GM21390 (cell line): ENCODE data around the gene KRTAP3-3.
"Not testable (repeated sequence)": the region's sequence is repeated elsewhere in the genome, so short reads cannot be mapped to it uniquely, and the experiment has no call there.

Experiments used
- ATAC-seq: cut with Tn5 transposase; IDR thresholded peaks from one replicate; pipeline ENCODE4 v1.9.1; 2021; ENCODE audit not compliant: unreplicated experiment

KRTAP3-3 gene

DNA sequence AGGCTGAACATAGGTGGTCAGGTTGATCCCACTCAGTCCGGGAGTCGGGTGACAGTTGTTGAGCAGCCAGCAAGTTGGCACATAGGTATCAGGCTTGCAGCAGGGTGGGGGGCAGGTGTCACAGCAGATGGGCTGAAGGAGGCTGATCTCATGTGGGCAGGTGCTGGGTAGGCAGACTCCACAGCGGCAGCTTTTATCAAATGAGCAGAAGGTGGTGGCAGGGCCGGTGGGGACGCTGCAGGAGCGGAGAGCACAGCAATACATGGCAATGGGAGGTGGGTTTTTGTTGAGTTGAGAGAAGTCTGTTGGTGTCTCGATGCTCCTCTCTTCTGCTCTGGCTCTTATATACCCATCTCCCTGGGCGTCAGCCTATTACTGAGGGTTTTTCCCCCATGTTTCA, 14.8 kb upstream of the KRTAP3-3 start, which contains the start of gene KRTAP3-1:
Gene KRTAP3-1, minus strand, starts transcription at position 318 of the 400 bp plus-strand sequence. Its CDS starts 54 bp downstream, at position 264.
- no peak for ATAC-seq

DNA sequence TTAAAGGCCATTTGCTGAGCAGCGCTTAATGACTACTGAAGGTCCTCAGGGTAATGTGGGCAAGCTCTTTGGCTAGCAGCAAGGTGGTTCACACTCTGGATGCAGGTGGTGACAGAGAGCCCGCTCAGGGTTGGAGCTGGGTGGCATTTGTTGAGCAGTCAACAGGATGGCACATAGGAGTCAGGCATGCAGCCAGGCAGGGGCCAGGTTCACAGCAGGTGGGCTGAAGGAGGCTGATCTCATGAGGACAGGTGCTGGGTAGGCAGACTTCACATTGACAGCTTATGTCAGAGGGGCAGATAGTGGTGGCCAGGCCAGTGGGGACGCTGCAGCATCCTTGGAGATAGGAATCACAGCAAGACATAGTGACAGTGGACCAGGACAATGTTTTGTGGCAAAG, 10.4 kb upstream of the KRTAP3-3 start:
- no peak for ATAC-seq

DNA sequence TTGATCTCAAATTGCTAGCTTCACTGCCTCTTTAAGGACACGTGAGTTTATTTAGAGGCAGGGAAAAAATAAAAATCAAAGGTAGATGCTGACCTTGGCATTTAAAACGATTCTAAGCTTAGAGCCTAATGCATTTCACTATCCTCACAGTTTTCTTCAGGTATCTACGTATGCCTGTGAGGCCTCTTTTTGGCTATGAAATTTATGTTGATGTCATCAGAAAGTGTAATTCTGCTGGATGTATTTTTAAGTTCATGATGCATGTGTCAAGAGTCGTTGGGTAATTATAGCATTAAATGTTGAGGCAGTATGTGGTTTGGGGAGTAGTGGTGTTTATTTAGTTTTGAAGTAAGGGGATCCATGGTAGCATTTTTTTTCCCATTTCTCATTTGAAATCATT, 10.0 kb upstream of the KRTAP3-3 start:
- no peak for ATAC-seq

- no peak for ATAC-seq
Observed at GRCh38 chr17:41002814-41003213, 8.8 kb upstream of the KRTAP3-3 start.

- ATAC-seq: no peak
Observed at GRCh38 chr17:41001795-41002194, 7.8 kb upstream of the KRTAP3-3 start.

DNA sequence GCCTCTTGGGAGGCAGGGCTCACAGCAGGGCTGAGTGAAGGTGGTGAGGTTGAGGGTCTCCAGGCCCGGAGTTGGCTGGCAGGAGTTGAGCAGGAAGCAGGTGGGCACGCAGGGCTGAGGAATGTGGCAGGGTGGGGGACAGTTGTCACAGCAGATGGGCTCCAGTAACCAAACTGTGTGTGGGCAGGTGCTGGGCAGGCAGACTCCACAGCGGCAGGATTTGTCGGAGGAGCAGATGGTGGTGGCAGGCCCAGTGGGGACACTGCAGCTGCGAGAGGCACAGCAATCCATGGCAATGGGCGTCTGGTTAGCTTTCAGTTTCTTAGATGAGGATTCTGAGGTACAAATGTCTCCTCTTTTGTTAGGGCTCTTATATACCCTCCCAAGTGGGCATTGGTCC, 5.6 kb upstream of the KRTAP3-3 start, which contains the start of gene KRTAP3-2:
Gene KRTAP3-2, minus strand, starts transcription at position 344 of the 400 bp plus-strand sequence. Its CDS starts 53 bp downstream, at position 291.
- not testable (repeated sequence) for ATAC-seq

DNA sequence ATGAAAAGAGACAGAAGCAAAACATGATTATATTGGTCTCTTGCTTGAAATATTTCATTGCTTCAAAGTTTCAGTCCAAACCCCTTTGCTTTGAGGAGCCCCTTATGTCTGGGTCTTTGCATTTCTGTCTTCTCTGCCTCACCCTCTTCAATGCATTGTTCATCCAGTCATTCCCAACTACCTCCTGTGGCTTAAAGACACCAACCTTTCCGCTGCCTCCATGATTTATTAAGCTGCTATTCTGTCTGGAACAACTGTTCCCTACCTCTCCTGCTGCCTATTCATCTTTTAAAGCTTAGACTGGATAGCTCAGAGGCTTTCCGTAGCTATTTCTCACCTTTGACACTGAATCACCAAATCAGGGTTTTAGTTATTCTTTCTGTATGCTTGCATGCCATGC, 3.4 kb upstream of the KRTAP3-3 start:
- no peak for ATAC-seq

DNA sequence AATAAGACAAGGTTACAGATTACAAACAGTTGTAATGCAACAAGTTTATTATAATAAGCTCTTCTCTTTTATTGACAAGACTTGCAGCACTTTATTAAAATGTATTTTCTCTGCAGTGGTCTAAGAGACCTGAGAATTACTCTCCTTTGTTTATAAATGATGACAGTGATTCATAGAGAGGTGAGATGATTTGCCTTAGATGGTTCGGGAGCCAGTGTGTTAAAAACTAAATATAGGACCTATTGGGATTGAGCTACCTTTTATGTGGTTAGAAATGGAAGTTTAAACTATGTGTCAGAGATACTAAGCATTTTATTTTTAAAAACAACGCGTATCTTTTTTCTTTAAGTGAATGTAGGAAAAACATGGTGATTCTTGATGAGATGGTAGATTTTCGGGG, 2.9 kb upstream of the KRTAP3-3 start:
- no peak for ATAC-seq

- no peak for ATAC-seq
Observed at GRCh38 chr17:40995116-40995515, 1.2 kb upstream of the KRTAP3-3 start.

GRCh38 chr17:40993084-40993483, 880 bp downstream of the KRTAP3-3 start:
- no peak for ATAC-seq

DNA sequence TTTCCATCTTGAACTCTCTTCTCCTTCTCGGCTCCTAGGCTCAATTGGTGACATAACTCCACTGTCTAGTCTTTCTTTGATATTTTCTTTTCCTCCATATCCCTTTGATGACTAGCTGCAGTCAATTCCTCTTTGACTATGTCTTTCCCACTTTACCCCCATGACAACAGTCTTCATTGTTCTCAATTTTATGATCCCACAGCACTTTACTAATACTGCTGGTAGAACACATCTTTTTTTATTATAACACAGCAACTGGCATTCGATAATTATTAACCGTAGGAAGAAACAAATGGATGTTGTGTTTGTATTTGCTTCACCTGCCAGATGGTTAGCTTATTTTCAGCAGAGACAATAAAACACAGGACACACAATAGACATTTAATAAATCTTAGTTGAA, 1.3 kb downstream of the KRTAP3-3 start:
- ATAC-seq: no peak

GRCh38 chr17:40986920-40987319, 7.0 kb downstream of the KRTAP3-3 start:
- no peak for ATAC-seq

DNA sequence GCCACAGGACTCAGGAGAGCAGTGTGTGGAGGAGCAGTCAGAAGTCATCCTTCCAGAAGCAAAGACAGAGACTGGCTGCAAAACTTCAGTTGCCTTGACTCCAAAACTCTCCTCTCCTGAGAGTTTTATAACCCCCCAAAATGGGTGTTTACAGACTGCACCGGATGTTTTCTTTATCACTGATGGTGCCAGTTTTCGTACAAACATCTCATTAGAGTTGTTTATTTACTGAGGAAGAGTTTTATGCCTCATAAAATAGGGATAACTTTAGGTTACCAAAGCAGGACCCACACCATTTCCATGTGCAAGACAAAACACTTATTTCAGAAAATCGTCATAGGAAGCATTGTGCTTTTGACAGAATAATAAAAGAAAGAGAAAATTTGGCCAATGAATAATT, 9.7 kb downstream of the KRTAP3-3 start, which contains the start of gene KRT40:
Gene KRT40, minus strand, starts transcription at position 101 of the 400 bp plus-strand sequence. Its CDS starts 53 bp downstream, at position 48.
- ATAC-seq: no peak

DNA sequence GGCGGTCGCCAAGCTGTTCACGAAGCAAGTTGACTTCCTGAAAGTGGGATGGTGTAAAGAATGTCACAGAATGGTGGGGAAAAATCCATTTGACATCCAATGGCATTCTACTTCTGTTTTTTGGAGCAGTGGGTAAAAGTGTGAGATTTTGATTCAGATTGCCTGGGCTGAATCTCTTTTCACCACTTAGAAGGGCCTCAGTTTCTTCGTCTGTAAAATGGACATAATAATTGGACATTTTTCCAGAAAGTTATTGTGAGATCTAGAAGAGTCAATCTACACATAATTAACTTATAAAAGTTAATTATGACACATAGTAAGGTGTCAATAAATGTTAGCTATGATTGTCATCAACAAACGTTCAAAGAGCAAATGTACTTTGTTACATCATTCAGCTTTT, 12.8 kb downstream of the KRTAP3-3 start:
- ATAC-seq: no peak

- no peak for ATAC-seq
Observed at GRCh38 chr17:40980596-40980995, 13.4 kb downstream of the KRTAP3-3 start.

GRCh38 chr17:40980117-40980516, 13.8 kb downstream of the KRTAP3-3 start:
- no peak for ATAC-seq

DNA sequence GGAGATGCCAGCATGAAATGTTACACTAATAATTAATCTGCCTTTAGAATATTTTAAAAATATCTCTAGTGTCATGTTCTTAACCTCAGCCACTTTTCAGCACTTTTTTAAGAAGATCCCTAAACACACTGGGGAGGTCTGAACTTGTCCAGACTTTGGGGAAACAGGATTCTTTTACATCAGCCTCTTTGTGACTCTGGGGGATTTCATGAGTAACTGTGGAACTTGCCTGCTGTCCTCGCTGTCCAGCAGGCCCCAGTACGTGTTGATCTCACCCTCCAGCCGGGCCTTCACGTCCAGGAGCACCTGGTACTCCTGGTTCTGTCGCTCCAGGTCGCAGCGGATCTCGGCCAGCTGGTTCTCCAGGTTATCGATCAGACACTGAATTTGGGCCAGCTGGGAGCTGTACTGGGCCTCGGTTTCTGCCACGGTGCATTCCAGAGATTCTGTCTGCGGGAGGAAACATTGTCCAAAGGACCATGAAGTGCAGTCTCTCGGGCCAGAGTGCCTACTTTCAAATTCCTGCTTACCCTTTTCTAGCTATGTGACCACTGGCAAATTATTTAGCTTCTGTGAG, 15.3 kb downstream of the KRTAP3-3 start:
- ATAC-seq: no peak

GRCh38 chr17:40975516-40975915, 18.4 kb downstream of the KRTAP3-3 start:
- ATAC-seq: no peak

- no peak for ATAC-seq
Observed at GRCh38 chr17:40974366-40974765, 19.6 kb downstream of the KRTAP3-3 start.

DNA sequence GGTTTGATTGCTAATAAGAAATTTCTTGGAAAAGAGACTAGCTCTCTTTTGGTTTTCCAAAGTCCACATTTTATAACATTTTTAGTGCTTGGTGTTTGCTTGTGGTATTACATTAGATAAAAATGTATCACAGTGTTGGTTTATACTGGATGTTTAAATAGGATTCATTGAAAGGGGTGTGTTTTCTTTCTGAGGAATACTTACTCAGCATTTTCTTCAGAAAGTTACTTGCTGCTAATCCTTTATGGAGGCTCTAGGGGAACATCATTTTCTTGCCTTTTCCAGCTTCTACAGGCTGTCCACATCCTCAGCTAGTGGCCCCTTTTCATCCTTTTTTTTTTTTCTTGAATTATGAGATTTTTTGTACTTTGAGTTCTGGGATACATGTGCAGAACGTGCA, 26.4 kb downstream of the KRTAP3-3 start:
- no peak for ATAC-seq

GRCh38 chr17:40966848-40967247, 27.1 kb downstream of the KRTAP3-3 start, which contains the start of gene KRT39:
Gene KRT39 (minus strand): TSS chr17:40966948. CDS start chr17:40966856, 92 bp downstream.
- ATAC-seq: no peak

GRCh38 chr17:40963838-40964237, 30.1 kb downstream of the KRTAP3-3 start:
- no peak for ATAC-seq

GRCh38 chr17:40962059-40962561, 31.9 kb downstream of the KRTAP3-3 start:
- ATAC-seq: no peak
